T-helper 2 cell treated with Interferon-gamma antibody and Interleukin-4, amounts not matched to agents 5 μg/mL and 100 μg/mL, for 36 hours (primary cell): ENCODE results near the gene DIP2C.

ENCODE experiments used
- DNase-seq: peaks from one replicate; pipeline ENCODE4 v3.0.0; 2021; ENCODE audit warnings: low spot score
- H3K27ac Mint-ChIP-seq: one replicate; pipeline ENCODE4 v1.8.0; 2021; ENCODE audit warnings: mild to moderate bottlenecking, mixed read lengths
- H3K27me3 Mint-ChIP-seq: one replicate; pipeline ENCODE4 v1.8.0; 2021; ENCODE audit warnings: low read depth, mixed read lengths
- H3K36me3 Mint-ChIP-seq: one replicate; pipeline ENCODE4 v1.8.0; 2021; ENCODE audit warnings: low read depth, mixed read lengths
- H3K4me1 Mint-ChIP-seq: one replicate; pipeline ENCODE4 v1.8.0; 2021; ENCODE audit warnings: low read depth, mixed read lengths
- H3K4me3 Mint-ChIP-seq: one replicate; pipeline ENCODE4 v1.8.0; 2022; ENCODE audit warnings: mild to moderate bottlenecking, moderate library complexity, mixed read lengths
- H3K9me3 Mint-ChIP-seq: one replicate; pipeline ENCODE4 v1.8.0; 2021; ENCODE audit warnings: mixed read lengths

The DIP2C gene

GRCh38 chr10:235915-236314 lies 453.6 kb downstream of the DIP2C start:
- no peak for DNase-seq
- Mint-ChIP-seq H3K27me3 (no peaks in the 10 kb centered on the region), H3K9me3 (no peaks in the 10 kb centered on the region), H3K4me3 (no peak overlapping the region), H3K36me3 (no peaks in the 10 kb centered on the region), H3K27ac (no peak overlapping the region), H3K4me1 (peaks cover 4% of the 10 kb centered on the region)

- H3K9me3 Mint-ChIP-seq = no peaks in the 10 kb centered on the region
- peaks cover 4% of the 10 kb centered on the region for H3K4me1 Mint-ChIP-seq
- H3K36me3 Mint-ChIP-seq = no peaks in the 10 kb centered on the region
- no peak overlapping the region for H3K27ac Mint-ChIP-seq
- DNase-seq = no peak
- no peak overlapping the region for H3K4me3 Mint-ChIP-seq
- no peaks in the 10 kb centered on the region for H3K27me3 Mint-ChIP-seq
These were observed 454.6 kb downstream of the DIP2C start for GRCh38 chr10:234708-235406.

- Mint-ChIP-seq H3K27me3 (no peaks in the 10 kb centered on the region), H3K27ac (no peak overlapping the region), H3K4me3 (no peak overlapping the region), H3K4me1 (peaks cover 8% of the 10 kb centered on the region), H3K36me3 (no peaks in the 10 kb centered on the region), H3K9me3 (no peaks in the 10 kb centered on the region)
- DNase-seq = no peak
These were observed 456.6 kb downstream of the DIP2C start for GRCh38 chr10:232878-233277.

GRCh38 chr10:232061-232460 lies 457.4 kb downstream of the DIP2C start:
- Mint-ChIP-seq H3K4me3 (no peak overlapping the region), H3K9me3 (no peaks in the 10 kb centered on the region), H3K27me3 (no peaks in the 10 kb centered on the region), H3K27ac (no peak overlapping the region), H3K36me3 (no peaks in the 10 kb centered on the region), H3K4me1 (peaks cover 8% of the 10 kb centered on the region)
- DNase-seq = no peak

GRCh38 chr10:230758-231157 lies 458.7 kb downstream of the DIP2C start:
- Mint-ChIP-seq H3K9me3 (no peaks in the 10 kb centered on the region), H3K36me3 (no peaks in the 10 kb centered on the region), H3K4me3 (no peak overlapping the region), H3K27me3 (no peaks in the 10 kb centered on the region), H3K4me1 (peaks cover 4% of the 10 kb centered on the region), H3K27ac (no peak overlapping the region)
- DNase-seq = no peak

- no peak overlapping the region for H3K4me3 Mint-ChIP-seq
- H3K4me1 Mint-ChIP-seq = peaks cover 4% of the 10 kb centered on the region
- H3K9me3 Mint-ChIP-seq = no peaks in the 10 kb centered on the region
- no peaks in the 10 kb centered on the region for H3K27me3 Mint-ChIP-seq
- no peak for DNase-seq
- no peak overlapping the region for H3K27ac Mint-ChIP-seq
- H3K36me3 Mint-ChIP-seq = no peaks in the 10 kb centered on the region
These were observed 461.1 kb downstream of the DIP2C start for GRCh38 chr10:228366-228765.

GRCh38 chr10:227014-227413 lies 462.5 kb downstream of the DIP2C start:
- Mint-ChIP-seq H3K4me3 (no peak overlapping the region), H3K9me3 (no peaks in the 10 kb centered on the region), H3K36me3 (no peaks in the 10 kb centered on the region), H3K4me1 (peaks cover 4% of the 10 kb centered on the region), H3K27ac (no peak overlapping the region), H3K27me3 (no peaks in the 10 kb centered on the region)
- no peak for DNase-seq

- no peak overlapping the region for H3K4me3 Mint-ChIP-seq
- no peaks in the 10 kb centered on the region for H3K9me3 Mint-ChIP-seq
- peaks cover 9% of the 10 kb centered on the region for H3K4me1 Mint-ChIP-seq
- no peak for DNase-seq
- H3K27me3 Mint-ChIP-seq = no peaks in the 10 kb centered on the region
- H3K27ac Mint-ChIP-seq = no peak overlapping the region
- H3K36me3 Mint-ChIP-seq = peaks cover 3% of the 10 kb centered on the region
These were observed 463.4 kb downstream of the DIP2C start for GRCh38 chr10:226018-226417.

- no peak overlapping the region for H3K27ac Mint-ChIP-seq
- DNase-seq = no peak
- no peaks in the 10 kb centered on the region for H3K27me3 Mint-ChIP-seq
- no peak overlapping the region for H3K4me3 Mint-ChIP-seq
- H3K36me3 Mint-ChIP-seq = peaks cover 6% of the 10 kb centered on the region
- no peaks in the 10 kb centered on the region for H3K9me3 Mint-ChIP-seq
- peaks cover 16% of the 10 kb centered on the region for H3K4me1 Mint-ChIP-seq
These were observed 464.9 kb downstream of the DIP2C start for GRCh38 chr10:224571-224970.
